Heart left ventricle (tissue), 16 donors: Measurements from ENCODE around the gene CXCL5. TPM values are rescaled to one million over a fixed set of nuclear protein-coding genes. Genes with fewer than 3 reads are reported as not detected.

Experiments
- ATAC-seq, 4 donors: fragments of 200-7000 bp; cut with Tn5 transposase; one replicate each; pipeline ENCODE4 v1.9.1; 2020 to 2022; ENCODE audit warnings: moderate library complexity in 4 of 4, mild to moderate bottlenecking in 3 of 4, moderate number of reproducible peaks in 1 of 4
- DNase-seq, 5 donors: peaks; one replicate each; pipeline ENCODE4 v3.0.0-alpha.2; 2020
- H3K27ac ChIP-seq, 12 donors: fragments of 200-600 bp; sonication (generic) in 4 of 12; one replicate each; pipeline versions ENCODE4 v1.5.0 to v1.8.0; 2016 to 2022; ENCODE audit warnings: mild to moderate bottlenecking in 2 of 12
- H3K27me3 ChIP-seq, 9 donors: fragments of 200-600 bp; sonication (generic) in 2 of 9; one replicate each; pipeline versions ENCODE4 v1.5.1 to v1.8.0; 2016 to 2022; ENCODE audit warnings: mild to moderate bottlenecking in 3 of 9
- H3K36me3 ChIP-seq, 9 donors: fragments of 200-600 bp; sonication (generic) in 2 of 9; one replicate each; pipeline versions ENCODE4 v1.5.0 to v1.8.0; 2018 to 2022; ENCODE audit warnings: mild to moderate bottlenecking in 2 of 9
- H3K4me1 ChIP-seq, 12 donors: fragments of 200-600 bp; sonication (generic) in 4 of 12; one replicate each; pipeline versions ENCODE4 v1.5.0 to v1.8.0; 2016 to 2022; ENCODE audit warnings: mild to moderate bottlenecking in 3 of 12
- H3K4me3 ChIP-seq, 12 donors: fragments of 200-600 bp; sonication (generic) in 4 of 12; one replicate each; pipeline versions ENCODE4 v1.5.0 to v1.8.0; 2017 to 2022; ENCODE audit warnings: mild to moderate bottlenecking in 9 of 12, moderate library complexity in 4 of 12
- H3K9me3 ChIP-seq, 12 donors: fragments of 200-600 bp; sonication (generic) in 4 of 12; one replicate each; pipeline versions ENCODE4 v1.5.0 to v1.8.0; 2016 to 2022; ENCODE audit warnings: mild to moderate bottlenecking in 1 of 12
- POLR2A ChIP-seq, 2 donors: fragments of 450-650 bp; IDR thresholded peaks; one replicate each; pipeline ENCODE4 v1.6.1; 2017; ENCODE audit warnings: antibody characterized with exemption in 2 of 2, mild to moderate bottlenecking in 2 of 2, moderate library complexity in 2 of 2
- WGBS, 4 donors: extraction: QIAGEN DNeasy Blood & Tissue Kit in 2 of 4; methylation state at CpG; one replicate each; pipeline versions ENCODE4 v1.1.5 to v1.1.7; 2013 to 2018; 5-methylcytosine and 5-hydroxymethylcytosine counted together
- intact Hi-C, 10 donors: fragments of 100-400 bp; cut with DNase I; formaldehyde crosslinking; loops; one replicate each; pipeline versions ENCODE4 v1.11.1 to v1.14.2; 2022
- polyA plus RNA-seq, 2 donors: library from polyadenylated mRNA; stranded (reverse); fragments of 200-250 nt; gene quantifications; one replicate each; pipeline ENCODE4 v1.2.3, GENCODE V29; 2013
- total RNA-seq, 9 donors: library from RNA; depleted of rRNA in 2 of 9; stranded (reverse); fragments of >200 nt in 2 of 9; fragmentation: NEBNext Ultra II Directional in 3 of 9; extraction: Animal tissue kit (Norgen Biotek cat#: 25700) in 3 of 9; gene quantifications; one replicate each; pipeline versions ENCODE4 v1.1.0 to v1.2.4, GENCODE V29; 2016 to 2023
- TF ChIP-seq, protein P1 (sequence below), 12 donors: fragments of 200-600 bp; sonication (generic) in 4 of 12; IDR thresholded peaks; one replicate each; pipeline versions ENCODE4 v1.5.0 to v1.8.0; 2018 to 2022; ENCODE audit warnings: antibody characterized with exemption in 12 of 12, mild to moderate bottlenecking in 5 of 12
- donor health status: ischemic (EF 13 %, LVEDD 7.1; RV severe dilation, severe dysfunction).
- donor health status: healthy with polysubstance abuse.
- donor health status: DM: no; HTN: yes; CAD: no.
- donor health status: DM: no; HTN: no; CAD: no.
- donor health status: ischemic (EF 25% LVEDD 6.9; RV normal size, moderate dysfunction).
- donor health status: ischemic (EF 25% LVEDD 5.7; RV mildly dilated, moderate dysfunction).
- donor health status: healthy.
- donor health status: DM: yes; HTN: yes; CAD: no.
- donor health status: ischemic (EF 35%, LVEDD 5.7; RV mildly dilated, moderate dysfunction).
- donor health status: nonischemic (EF 11% LVEDD 7.7; RV severe dilation, severe dysfunction).
- donor health status: DM: yes; HTN: yes; CAD: no.
- donor health status: PGD.
- donor health status: ischemic (EF 29% LVEDD 5.4; RV normal size, mild dysfunction).
- donor health status: nonischemic (EF 23%, LVEDD 6.1; RV moderate dilation, normal function).

CXCL5 gene
- total and polyA plus RNA-seq, 11 donors: 0.08 to 0.51 (median 0.10) TPM; not detected in 8

GRCh38 chr4:74037076-74037955 is 38.8 kb upstream of the CXCL5 start:
- Histone ChIP-seq H3K36me3 (no peaks in the 10 kb centered on the region), H3K27me3 (peaks cover 0 to 9% (median 0%) of the 10 kb centered on the region in 9 donors), H3K27ac (peak overlapping the region in 2 of 12 donors; percentile 70 to 87), H3K9me3 (no peaks in the 10 kb centered on the region), H3K4me1 (peaks cover 0 to 13% (median 3%) of the 10 kb centered on the region in 12 donors), H3K4me3 (peak overlapping the region in 10 of 12 donors; percentile 55 to 83 (median 70))
- TF ChIP-seq, protein P1, sequence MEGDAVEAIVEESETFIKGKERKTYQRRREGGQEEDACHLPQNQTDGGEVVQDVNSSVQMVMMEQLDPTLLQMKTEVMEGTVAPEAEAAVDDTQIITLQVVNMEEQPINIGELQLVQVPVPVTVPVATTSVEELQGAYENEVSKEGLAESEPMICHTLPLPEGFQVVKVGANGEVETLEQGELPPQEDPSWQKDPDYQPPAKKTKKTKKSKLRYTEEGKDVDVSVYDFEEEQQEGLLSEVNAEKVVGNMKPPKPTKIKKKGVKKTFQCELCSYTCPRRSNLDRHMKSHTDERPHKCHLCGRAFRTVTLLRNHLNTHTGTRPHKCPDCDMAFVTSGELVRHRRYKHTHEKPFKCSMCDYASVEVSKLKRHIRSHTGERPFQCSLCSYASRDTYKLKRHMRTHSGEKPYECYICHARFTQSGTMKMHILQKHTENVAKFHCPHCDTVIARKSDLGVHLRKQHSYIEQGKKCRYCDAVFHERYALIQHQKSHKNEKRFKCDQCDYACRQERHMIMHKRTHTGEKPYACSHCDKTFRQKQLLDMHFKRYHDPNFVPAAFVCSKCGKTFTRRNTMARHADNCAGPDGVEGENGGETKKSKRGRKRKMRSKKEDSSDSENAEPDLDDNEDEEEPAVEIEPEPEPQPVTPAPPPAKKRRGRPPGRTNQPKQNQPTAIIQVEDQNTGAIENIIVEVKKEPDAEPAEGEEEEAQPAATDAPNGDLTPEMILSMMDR (IDR thresholded peaks at IDR 0.05): no peak
- TF ChIP-seq POLR2A (IDR thresholded peaks at IDR 0.05): no peak
- intact Hi-C loops: loop anchor here in 6 of 10 donors (5.0 to 10.0 kb wide), 6 partner anchors 55 to 310 kb away; partner anchors contain the start of gene CXCL2 (in 2 of the 6)
- ATAC-seq: no peak
- DNase-seq: no peak
- WGBS, 4 donors: 36 to 51% (median 45%) methylated on average over 4 of the region's 4 CpGs

- Histone ChIP-seq H3K4me3 (no peak overlapping the region), H3K27ac (no peak overlapping the region), H3K36me3 (no peaks in the 10 kb centered on the region), H3K27me3 (peaks cover 0 to 8% (median 0%) of the 10 kb centered on the region in 9 donors), H3K4me1 (peaks cover 0 to 13% (median 0%) of the 10 kb centered on the region in 12 donors), H3K9me3 (peaks cover 0 to 6% (median 0%) of the 10 kb centered on the region in 12 donors)
- DNase-seq: no peak
- intact Hi-C loops: loop anchor here in 3 of 10 donors (10.0 kb wide), 2 partner anchors 101 to 299 kb away; no protein-coding TSS in a partner anchor
- ATAC-seq: no peak
- TF ChIP-seq, protein P1 (IDR thresholded peaks at IDR 0.05): no peak
- TF ChIP-seq POLR2A (IDR thresholded peaks at IDR 0.05): no peak
Measured at GRCh38 chr4:74033739-74034138, 35.3 kb upstream of the CXCL5 start.

DNA sequence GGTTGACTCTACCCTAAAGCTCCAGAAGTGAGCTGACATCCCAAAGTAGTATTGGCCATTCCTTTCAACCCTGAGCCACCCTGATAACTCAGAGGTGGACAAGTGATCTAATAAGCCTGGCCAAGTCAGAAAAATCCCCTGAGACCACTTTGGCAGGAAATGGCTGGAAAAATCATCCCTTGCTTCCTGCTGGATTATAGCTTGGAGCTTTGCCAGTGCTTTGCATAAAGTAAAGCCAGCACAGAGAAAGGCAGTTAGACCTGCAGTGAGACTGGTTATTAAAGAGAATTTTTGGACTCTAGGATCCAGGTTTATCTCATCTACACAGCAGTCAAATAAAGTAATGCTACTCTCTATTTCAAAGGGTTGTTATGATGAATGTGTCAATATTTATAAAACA is 33.6 kb upstream of the CXCL5 start:
- Histone ChIP-seq H3K4me3 (no peak overlapping the region), H3K27me3 (no peaks in the 10 kb centered on the region), H3K4me1 (no peaks in the 10 kb centered on the region), H3K9me3 (peaks cover 0 to 10% (median 0%) of the 10 kb centered on the region in 12 donors), H3K36me3 (no peaks in the 10 kb centered on the region), H3K27ac (no peak overlapping the region)
- TF ChIP-seq, protein P1 (IDR thresholded peaks at IDR 0.05): no peak
- TF ChIP-seq POLR2A (IDR thresholded peaks at IDR 0.05): no peak
- peak in 2 of 4 donors; percentile 14 to 54 for ATAC-seq
- intact Hi-C loops: loop anchor here in 3 of 10 donors (10.0 kb wide), 2 partner anchors 103 to 297 kb away; no protein-coding TSS in a partner anchor
- peak in 3 of 5 donors; percentile 14 to 32 (median 24) for DNase-seq

- DNase-seq: no peak
- Histone ChIP-seq H3K4me3 (no peak overlapping the region), H3K27ac (no peak overlapping the region), H3K27me3 (no peaks in the 10 kb centered on the region), H3K36me3 (no peaks in the 10 kb centered on the region), H3K4me1 (no peaks in the 10 kb centered on the region), H3K9me3 (peaks cover 0 to 10% (median 0%) of the 10 kb centered on the region in 12 donors)
- no peak for TF ChIP-seq POLR2A (IDR thresholded peaks at IDR 0.05)
- ATAC-seq: no peak
- intact Hi-C loops: loop anchor here in 3 of 10 donors (10.0 kb wide), 2 partner anchors 103 to 297 kb away; no protein-coding TSS in a partner anchor
Measured at GRCh38 chr4:74031576-74031975, 33.1 kb upstream of the CXCL5 start.
